Measurements from ENCODE around the gene AMIGO3. TPM values are rescaled to one million over a fixed set of nuclear protein-coding genes. Genes with fewer than 3 reads are reported as not detected.

AMIGO3 gene
- total and polyA plus RNA-seq, 10 of the 15 experiments (the other 5 are each of a cell fraction or from before 2014, with no cell fraction given), result 0.07 to 1.3 (median 0.44) TPM; not detected in 3

DNA sequence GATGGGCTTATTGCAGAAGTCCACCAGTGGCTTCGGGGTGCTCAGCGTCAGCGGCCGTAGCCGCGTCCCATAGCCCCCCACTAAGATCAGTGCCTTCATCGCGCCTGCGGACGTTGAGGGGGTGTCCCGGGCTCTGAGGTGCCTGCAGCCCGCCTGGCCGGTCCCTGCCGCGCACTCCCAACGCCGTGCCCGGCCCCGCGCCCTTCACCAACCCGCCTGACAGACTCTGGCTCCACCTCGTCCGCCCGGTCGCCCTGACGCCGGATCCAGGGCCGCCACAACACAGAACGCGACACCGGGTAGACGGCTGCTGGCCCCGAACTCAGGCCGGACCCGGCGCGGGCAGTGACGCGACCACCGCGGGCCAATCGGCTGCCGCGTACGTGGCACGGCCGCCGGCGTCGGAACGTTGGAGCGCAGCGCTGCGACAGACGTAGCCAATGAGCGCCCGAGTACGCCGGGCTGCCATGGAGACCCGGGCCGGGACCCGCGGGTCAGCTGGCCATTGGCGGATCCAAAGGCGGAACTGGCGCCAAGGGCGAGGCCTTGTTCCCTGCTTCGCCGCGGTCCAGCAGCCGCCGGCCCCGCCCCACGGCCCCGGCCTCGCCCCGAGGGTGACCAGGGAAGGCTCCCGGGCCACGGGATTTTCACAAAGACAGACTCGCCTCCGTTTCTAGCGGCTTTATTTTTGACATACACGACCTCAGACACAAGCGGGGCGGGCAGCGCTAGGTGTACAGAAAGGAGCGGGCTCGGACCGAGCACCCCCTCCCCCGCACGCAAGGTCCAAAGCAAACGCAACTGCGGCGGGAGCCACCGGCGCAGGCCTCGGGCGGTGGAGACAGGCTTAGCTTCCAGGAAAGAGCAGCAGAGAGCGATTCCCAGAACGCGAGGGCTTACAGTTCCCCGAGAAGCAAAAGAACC is 4.4 kb upstream of the AMIGO3 start, which contains the start of gene GMPPB (continued):
- TF ChIP-seq EP300 (IDR thresholded peaks at IDR 0.05; ENCODE audit: borderline replicate concordance in 1 of 2, control insufficient read depth in 1 of 2, low read depth in 2 of 2, low read length in 2 of 2), result no peak
- peak; percentile 32 for TF ChIP-seq E4F1 (IDR thresholded peaks at IDR 0.05; ENCODE audit: borderline replicate concordance, partially characterized antibody)
- TF ChIP-seq MXI1 (IDR thresholded peaks at IDR 0.05; ENCODE audit: low read depth, low read length), result peak; percentile 62
- peak; percentile 88 for TF ChIP-seq POLR2AphosphoS2 (IDR thresholded peaks at IDR 0.05; ENCODE audit: low read depth, low read length)
- peak; percentile 83 for TF ChIP-seq SP1 (IDR thresholded peaks at IDR 0.05; ENCODE audit: low read depth, low read length)
- TF ChIP-seq CBX3 (IDR thresholded peaks at IDR 0.05; ENCODE audit: borderline replicate concordance, low read depth), result no peak
- TF ChIP-seq, protein P1, sequence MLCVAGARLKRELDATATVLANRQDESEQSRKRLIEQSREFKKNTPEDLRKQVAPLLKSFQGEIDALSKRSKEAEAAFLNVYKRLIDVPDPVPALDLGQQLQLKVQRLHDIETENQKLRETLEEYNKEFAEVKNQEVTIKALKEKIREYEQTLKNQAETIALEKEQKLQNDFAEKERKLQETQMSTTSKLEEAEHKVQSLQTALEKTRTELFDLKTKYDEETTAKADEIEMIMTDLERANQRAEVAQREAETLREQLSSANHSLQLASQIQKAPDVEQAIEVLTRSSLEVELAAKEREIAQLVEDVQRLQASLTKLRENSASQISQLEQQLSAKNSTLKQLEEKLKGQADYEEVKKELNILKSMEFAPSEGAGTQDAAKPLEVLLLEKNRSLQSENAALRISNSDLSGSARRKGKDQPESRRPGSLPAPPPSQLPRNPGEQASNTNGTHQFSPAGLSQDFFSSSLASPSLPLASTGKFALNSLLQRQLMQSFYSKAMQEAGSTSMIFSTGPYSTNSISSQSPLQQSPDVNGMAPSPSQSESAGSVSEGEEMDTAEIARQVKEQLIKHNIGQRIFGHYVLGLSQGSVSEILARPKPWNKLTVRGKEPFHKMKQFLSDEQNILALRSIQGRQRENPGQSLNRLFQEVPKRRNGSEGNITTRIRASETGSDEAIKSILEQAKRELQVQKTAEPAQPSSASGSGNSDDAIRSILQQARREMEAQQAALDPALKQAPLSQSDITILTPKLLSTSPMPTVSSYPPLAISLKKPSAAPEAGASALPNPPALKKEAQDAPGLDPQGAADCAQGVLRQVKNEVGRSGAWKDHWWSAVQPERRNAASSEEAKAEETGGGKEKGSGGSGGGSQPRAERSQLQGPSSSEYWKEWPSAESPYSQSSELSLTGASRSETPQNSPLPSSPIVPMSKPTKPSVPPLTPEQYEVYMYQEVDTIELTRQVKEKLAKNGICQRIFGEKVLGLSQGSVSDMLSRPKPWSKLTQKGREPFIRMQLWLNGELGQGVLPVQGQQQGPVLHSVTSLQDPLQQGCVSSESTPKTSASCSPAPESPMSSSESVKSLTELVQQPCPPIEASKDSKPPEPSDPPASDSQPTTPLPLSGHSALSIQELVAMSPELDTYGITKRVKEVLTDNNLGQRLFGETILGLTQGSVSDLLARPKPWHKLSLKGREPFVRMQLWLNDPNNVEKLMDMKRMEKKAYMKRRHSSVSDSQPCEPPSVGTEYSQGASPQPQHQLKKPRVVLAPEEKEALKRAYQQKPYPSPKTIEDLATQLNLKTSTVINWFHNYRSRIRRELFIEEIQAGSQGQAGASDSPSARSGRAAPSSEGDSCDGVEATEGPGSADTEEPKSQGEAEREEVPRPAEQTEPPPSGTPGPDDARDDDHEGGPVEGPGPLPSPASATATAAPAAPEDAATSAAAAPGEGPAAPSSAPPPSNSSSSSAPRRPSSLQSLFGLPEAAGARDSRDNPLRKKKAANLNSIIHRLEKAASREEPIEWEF (IDR thresholded peaks at IDR 0.05; ENCODE audit: insufficient replicate concordance, low read depth, low read length), result no peak
- TF ChIP-seq CREB1 (IDR thresholded peaks at IDR 0.05; ENCODE audit: low read depth), result peak; percentile 96
- TF ChIP-seq SRF (IDR thresholded peaks at IDR 0.05; ENCODE audit: low read depth in 2 of 2, low read length in 2 of 2), result peak in 1 of 2 experiments; percentile 61; a peak in 2 of 4 replicates
- TF ChIP-seq TCF3 (IDR thresholded peaks at IDR 0.05; ENCODE audit: borderline replicate concordance, insufficient read depth, low read depth, low read length), result 0 out of 2 replicates have a peak, but pooled peaks have one; percentile 6
- TF ChIP-seq POLR2AphosphoS5 (IDR thresholded peaks at IDR 0.05; ENCODE audit: low read length), result peak; percentile 65
- no peak for TF ChIP-seq PAX8 (IDR thresholded peaks at IDR 0.05)
- TF ChIP-seq PML (IDR thresholded peaks at IDR 0.05; ENCODE audit: low read length), result peak; percentile 75; the same call in 1 of the 2 replicates
- peak; percentile 37; the same call in 1 of the 2 replicates for TF ChIP-seq PKNOX1 (IDR thresholded peaks at IDR 0.05)
- TF ChIP-seq RFX5 (IDR thresholded peaks at IDR 0.05; ENCODE audit: low read depth, low read length), result 0 out of 2 replicates have a peak, but pooled peaks have one; percentile 49
- TF ChIP-seq POLR2A (IDR thresholded peaks at IDR 0.05; ENCODE audit: low read depth, low read length), result peak; percentile 92
- peak; percentile 72 for TF ChIP-seq IKZF1 (conservative IDR thresholded peaks at IDR 0.05)
- TF ChIP-seq SPI1 (IDR thresholded peaks at IDR 0.05; ENCODE audit: borderline replicate concordance, insufficient read depth, low read depth, low read length), result peak; percentile 68
- TF ChIP-seq SIN3A (IDR thresholded peaks at IDR 0.05; ENCODE audit: low read depth, low read length), result peak; percentile 88

Measured in GM12878 (cell line).